SK-N-SH treated with all-trans-retinoic acid at 6 μM for 48 hours (cell line): Measurements from ENCODE around the gene TRAF7.
"Not testable (repeated sequence)": the region's sequence is repeated elsewhere in the genome, so short reads cannot be mapped to it uniquely, and the experiment has no call there.

Source experiments
- ARNTL ChIP-seq: fragments of 450-650 bp; formaldehyde crosslinking; IDR thresholded peaks from 2 replicates; pipeline ENCODE4 v1.5.0; 2020; ENCODE audit warnings: low read depth, mild to moderate bottlenecking, moderate library complexity, borderline replicate concordance
- CSRNP3 ChIP-seq: fragments of 250-450 bp; sonication (Bioruptor Pico); IDR thresholded peaks from 2 replicates; pipeline ENCODE4 v1.5.1; 2021; ENCODE audit warnings: mild to moderate bottlenecking, moderate library complexity
- GLIS3 ChIP-seq: fragments of 250-450 bp; sonication (Bioruptor Pico); IDR thresholded peaks from 2 replicates; pipeline ENCODE4 v1.5.0; 2020; ENCODE audit warnings: mild to moderate bottlenecking, moderate library complexity
- PATZ1 ChIP-seq: fragments of 250-450 bp; sonication (Bioruptor Pico); IDR thresholded peaks from 2 replicates; pipeline ENCODE4 v1.8.0; 2020; ENCODE audit warnings: mild to moderate bottlenecking, moderate library complexity, borderline replicate concordance
- RARB ChIP-seq: fragments of 250-450 bp; sonication (Bioruptor Pico); IDR thresholded peaks from 2 replicates; pipeline ENCODE4 v1.8.0; 2021; ENCODE audit warnings: mild to moderate bottlenecking, moderate library complexity
- ZFP3 ChIP-seq: fragments of 250-450 bp; sonication (Bioruptor Pico); IDR thresholded peaks from 2 replicates; pipeline ENCODE4 v1.5.0; 2020; ENCODE audit warnings: mild to moderate bottlenecking, moderate library complexity
- ZFP30 ChIP-seq: fragments of 450-650 bp; formaldehyde crosslinking; IDR thresholded peaks from 2 replicates; pipeline ENCODE4 v1.5.0; 2022; ENCODE audit warnings: mild to moderate bottlenecking, moderate library complexity
- ZNF70 ChIP-seq: fragments of 450-650 bp; formaldehyde crosslinking; IDR thresholded peaks from 2 replicates; pipeline ENCODE4 v1.5.0; 2020; ENCODE audit warnings: mild to moderate bottlenecking, moderate library complexity

- TF ChIP-seq PATZ1 (CRISPR knock-in tag); ZNF70 (CRISPR knock-in tag); ZFP3 (CRISPR knock-in tag); ZFP30 (CRISPR knock-in tag); GLIS3 (CRISPR knock-in tag); ARNTL; CSRNP3 (CRISPR knock-in tag); RARB (CRISPR knock-in tag): not testable (repeated sequence)
Observed at GRCh38 chr16:2111412-2112335, 43.9 kb upstream of the TRAF7 start.
